ENCODE results near the gene TIGD4.

DNA sequence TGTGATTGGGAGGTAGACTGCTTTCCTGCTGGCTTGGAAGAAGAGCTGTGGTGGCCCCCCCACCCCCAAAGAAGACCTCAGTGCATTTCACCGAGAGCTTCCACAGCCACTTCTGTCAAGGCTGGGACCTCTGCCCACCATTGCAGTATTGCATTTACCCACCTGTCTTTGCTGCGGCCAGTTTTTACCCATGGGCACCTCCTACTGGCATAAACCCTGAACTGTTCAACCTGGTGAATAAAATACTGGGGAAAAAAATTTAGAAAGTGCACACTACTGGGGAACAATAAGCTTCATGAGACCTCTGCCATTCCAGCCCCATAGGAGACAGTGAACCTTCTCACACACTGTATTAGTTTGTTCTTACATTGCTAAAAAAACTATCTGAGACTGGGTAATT lies 40.5 kb upstream of the TIGD4 start:
- TF ChIP-seq, protein P1, sequence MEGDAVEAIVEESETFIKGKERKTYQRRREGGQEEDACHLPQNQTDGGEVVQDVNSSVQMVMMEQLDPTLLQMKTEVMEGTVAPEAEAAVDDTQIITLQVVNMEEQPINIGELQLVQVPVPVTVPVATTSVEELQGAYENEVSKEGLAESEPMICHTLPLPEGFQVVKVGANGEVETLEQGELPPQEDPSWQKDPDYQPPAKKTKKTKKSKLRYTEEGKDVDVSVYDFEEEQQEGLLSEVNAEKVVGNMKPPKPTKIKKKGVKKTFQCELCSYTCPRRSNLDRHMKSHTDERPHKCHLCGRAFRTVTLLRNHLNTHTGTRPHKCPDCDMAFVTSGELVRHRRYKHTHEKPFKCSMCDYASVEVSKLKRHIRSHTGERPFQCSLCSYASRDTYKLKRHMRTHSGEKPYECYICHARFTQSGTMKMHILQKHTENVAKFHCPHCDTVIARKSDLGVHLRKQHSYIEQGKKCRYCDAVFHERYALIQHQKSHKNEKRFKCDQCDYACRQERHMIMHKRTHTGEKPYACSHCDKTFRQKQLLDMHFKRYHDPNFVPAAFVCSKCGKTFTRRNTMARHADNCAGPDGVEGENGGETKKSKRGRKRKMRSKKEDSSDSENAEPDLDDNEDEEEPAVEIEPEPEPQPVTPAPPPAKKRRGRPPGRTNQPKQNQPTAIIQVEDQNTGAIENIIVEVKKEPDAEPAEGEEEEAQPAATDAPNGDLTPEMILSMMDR (IDR thresholded peaks at IDR 0.05): no peak
- no peak for TF ChIP-seq POLR2A (IDR thresholded peaks at IDR 0.05)
